Measurements from ENCODE around the gene RCN1. TPM values are rescaled to one million over a fixed set of nuclear protein-coding genes. Genes with fewer than 3 reads are reported as not detected.
"Not testable (repeated sequence)": the region's sequence is repeated elsewhere in the genome, so short reads cannot be mapped to it uniquely, and the experiment has no call there.

RCN1 gene
- total RNA-seq, 4 donors from 2014 or later = 20.3 to 40.0 (median 29.4) TPM

DNA sequence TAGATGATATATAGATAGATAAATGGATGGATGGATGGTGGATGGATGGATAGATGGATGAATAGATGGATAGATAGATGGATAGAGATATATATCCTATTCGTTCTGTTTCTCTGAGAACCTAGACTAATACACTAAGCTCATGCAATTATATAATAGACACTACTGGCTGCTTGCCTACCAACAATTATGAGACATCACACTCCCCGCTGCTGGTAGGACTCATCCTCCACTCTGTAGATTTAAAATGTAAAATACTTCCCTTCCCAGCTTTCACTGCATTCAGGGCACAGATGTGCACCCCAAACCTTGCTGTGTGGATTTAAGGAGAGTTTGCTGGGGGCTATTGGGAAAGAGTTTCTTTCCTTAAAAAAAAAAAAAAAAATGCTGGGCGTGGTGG, 28.3 kb upstream of the RCN1 start:
- DNase-seq (ENCODE audit: low spot score in 2 of 2) = no peak
- H3K4me3 ChIP-seq (ENCODE audit: low read depth, poor library complexity, severe bottlenecking) = no peak overlapping the region
- WGBS, 2 donors = 77 to 86% methylated on average over 3 of the region's 3 CpGs
- no peak for TF ChIP-seq POLR2A (IDR thresholded peaks at IDR 0.05)
- TF ChIP-seq, protein P1, sequence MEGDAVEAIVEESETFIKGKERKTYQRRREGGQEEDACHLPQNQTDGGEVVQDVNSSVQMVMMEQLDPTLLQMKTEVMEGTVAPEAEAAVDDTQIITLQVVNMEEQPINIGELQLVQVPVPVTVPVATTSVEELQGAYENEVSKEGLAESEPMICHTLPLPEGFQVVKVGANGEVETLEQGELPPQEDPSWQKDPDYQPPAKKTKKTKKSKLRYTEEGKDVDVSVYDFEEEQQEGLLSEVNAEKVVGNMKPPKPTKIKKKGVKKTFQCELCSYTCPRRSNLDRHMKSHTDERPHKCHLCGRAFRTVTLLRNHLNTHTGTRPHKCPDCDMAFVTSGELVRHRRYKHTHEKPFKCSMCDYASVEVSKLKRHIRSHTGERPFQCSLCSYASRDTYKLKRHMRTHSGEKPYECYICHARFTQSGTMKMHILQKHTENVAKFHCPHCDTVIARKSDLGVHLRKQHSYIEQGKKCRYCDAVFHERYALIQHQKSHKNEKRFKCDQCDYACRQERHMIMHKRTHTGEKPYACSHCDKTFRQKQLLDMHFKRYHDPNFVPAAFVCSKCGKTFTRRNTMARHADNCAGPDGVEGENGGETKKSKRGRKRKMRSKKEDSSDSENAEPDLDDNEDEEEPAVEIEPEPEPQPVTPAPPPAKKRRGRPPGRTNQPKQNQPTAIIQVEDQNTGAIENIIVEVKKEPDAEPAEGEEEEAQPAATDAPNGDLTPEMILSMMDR (IDR thresholded peaks at IDR 0.05) = no peak
- intact Hi-C loops (cut with DNase I; ENCODE audit: low total_unique reads) = no loop called here

DNA sequence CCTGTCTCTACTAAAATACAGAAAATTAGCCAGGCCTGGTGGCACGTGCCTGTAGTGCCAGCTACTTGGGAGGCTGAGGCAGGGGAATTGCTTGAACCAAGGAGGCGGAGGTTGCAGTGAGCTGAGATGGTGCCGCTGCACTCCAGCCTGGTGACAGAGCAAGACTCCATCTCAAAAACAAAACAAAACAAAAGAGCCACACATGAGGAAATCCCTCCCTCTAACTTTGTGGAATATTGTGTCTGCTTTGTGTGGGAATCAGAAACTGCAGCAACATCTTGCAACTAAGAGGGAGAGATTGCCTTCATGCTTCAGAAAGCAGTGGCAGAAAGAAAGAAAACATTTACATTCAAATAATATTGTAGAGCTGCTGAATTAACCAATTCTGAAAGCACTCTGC, 27.8 kb upstream of the RCN1 start:
- H3K4me3 ChIP-seq (ENCODE audit: low read depth, poor library complexity, severe bottlenecking); intact Hi-C loops (cut with DNase I; ENCODE audit: low total_unique reads); DNase-seq (ENCODE audit: low spot score in 2 of 2): not testable (repeated sequence)
- 90 to 93% methylated on average over 3 of the region's 3 CpGs for WGBS, 2 donors

DNA sequence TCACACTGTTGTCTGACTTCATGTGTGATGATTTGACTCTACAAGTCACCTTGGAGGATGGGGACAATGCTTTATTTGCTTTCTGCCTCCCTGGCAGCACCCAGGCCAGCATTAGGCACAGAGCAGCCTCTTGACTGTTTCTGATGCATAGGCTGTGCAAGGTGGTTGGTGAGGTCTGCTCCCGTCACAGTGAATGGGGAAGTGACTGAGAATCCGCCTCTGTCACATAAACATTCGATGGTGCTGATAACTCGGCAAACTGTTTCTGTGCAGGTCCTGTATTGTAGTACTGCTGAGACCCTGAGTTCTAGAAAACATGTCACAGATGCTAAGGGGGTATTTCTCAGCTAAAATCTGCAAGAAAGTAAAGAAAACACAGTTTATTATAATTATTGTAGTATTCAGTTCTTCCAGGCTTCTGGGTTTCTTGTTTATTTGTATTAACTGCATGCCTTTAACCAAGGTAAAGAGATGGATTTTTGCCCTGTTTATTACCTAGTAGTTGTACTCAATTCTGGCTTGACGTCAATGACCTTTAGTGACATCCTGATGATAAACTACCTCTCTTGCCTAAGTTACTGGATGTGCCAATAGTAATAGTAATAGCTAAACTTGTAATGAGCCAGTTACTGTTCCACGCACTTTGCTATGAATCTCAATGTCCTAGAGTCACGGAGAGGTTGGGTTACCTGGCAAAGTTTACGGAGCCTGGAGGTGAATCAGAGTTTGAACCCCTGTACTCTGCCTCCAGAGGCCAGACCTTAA, 24.8 kb upstream of the RCN1 start:
- no peak for DNase-seq (ENCODE audit: low spot score in 2 of 2)
- H3K4me3 ChIP-seq (ENCODE audit: low read depth, poor library complexity, severe bottlenecking) = no peak overlapping the region
- TF ChIP-seq POLR2A (IDR thresholded peaks at IDR 0.05) = no peak
- TF ChIP-seq, protein P1 (IDR thresholded peaks at IDR 0.05) = no peak
- WGBS, 2 donors = 81 to 89% methylated on average over 8 of the region's 8 CpGs
- intact Hi-C loops (cut with DNase I; ENCODE audit: low total_unique reads) = no loop called here

DNA sequence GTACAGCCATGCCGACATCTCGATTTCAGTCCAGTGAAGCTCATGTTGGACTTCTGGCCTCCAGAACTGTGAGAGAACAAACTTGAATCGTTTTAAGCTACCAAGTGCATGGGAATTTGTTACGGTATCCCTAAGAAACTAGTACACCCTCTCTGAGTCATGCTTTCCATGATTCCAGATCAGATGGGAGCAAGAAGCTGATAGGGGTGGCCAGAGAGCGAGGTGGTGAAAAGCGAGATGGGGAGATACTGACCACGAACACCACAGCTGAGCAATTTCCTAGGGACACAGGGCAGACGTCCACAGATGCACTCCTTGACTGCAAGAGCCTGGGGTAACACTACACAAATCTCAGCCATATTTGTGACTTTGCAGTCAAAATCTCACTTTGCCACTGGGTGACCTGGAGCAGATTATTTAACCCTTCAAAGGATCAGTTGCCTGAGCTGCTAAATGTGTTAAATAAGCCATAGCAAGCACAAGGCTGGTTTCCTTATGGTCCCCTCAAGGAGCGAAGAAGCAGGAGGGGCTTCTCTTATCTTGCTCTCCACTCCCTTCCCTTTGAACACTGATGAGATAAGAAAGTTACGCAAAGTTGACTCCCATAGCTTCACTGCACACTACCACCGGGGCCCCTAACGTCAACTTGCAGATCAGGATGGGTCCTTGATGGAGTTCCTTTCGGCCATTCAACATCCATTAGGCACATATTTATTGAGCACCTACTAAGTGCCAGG, 22.6 kb upstream of the RCN1 start:
- TF ChIP-seq, protein P1 (IDR thresholded peaks at IDR 0.05) = no peak
- no peak for TF ChIP-seq POLR2A (IDR thresholded peaks at IDR 0.05)
- 78 to 83% methylated on average over 13 of the region's 13 CpGs for WGBS, 2 donors
- no peak for DNase-seq (ENCODE audit: low spot score in 2 of 2)
- no peak overlapping the region for H3K4me3 ChIP-seq (ENCODE audit: low read depth, poor library complexity, severe bottlenecking)
- intact Hi-C loops (cut with DNase I; ENCODE audit: low total_unique reads) = no loop called here

DNA sequence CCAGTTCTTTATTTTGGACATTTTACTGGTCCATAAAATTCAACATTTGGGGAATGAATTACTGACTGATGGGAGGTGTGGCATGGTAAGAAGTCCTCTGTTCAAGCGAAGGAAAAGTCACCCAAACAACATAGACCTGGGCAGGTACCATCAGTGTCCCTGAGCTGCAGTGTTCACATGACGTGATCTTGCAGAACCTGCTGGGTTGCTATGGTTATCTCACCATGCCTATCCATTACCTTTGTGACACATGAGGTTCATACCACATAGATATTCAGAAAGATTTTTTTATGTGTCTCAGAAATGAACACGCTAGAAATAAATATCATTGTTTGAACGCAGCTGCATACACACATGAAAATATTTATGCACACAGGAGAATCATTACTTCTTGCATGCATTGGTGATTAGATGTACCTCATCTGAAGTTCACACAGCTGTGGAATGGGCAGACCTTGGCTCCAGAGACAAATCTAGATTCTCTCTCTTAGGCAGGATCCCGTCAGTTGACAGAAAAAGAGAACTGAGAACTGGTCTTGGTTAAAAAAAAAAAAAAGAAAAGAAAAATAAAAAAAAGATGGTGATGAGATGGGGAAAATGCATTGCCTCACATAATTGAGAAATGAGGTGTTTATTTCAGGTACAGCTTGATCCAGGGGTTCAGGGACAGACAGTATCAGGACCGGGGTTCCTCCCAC, 21.4 kb upstream of the RCN1 start:
- no peak for DNase-seq (ENCODE audit: low spot score in 2 of 2)
- intact Hi-C loops (cut with DNase I; ENCODE audit: low total_unique reads) = no loop called here
- no peak for TF ChIP-seq POLR2A (IDR thresholded peaks at IDR 0.05)
- TF ChIP-seq, protein P1 (IDR thresholded peaks at IDR 0.05) = no peak
- no peak overlapping the region for H3K4me3 ChIP-seq (ENCODE audit: low read depth, poor library complexity, severe bottlenecking)
- WGBS, 2 donors = 52 to 67% methylated on average over 6 of the region's 6 CpGs

DNA sequence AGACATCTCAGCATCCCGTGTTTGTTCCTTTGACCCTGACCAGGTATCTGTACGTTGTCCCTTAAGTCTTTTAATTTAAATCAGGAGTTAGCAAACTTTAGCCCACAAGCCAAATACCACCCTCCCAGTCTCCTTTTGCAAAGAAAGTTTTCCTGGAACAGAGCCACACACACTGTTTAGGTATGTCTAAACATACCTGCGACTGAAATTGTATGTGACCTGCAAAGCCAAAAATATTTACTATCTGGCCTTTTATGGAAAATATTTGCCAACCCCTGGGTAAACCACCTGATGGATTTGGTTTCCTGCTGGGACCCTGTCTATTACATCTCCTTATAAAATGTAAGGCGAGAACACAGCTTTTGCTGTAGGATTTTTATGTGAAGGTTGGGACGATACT, 20.2 kb upstream of the RCN1 start:
- DNase-seq (ENCODE audit: low spot score in 2 of 2) = no peak
- TF ChIP-seq, protein P1 (IDR thresholded peaks at IDR 0.05) = no peak
- no peak for TF ChIP-seq POLR2A (IDR thresholded peaks at IDR 0.05)
- intact Hi-C loops (cut with DNase I; ENCODE audit: low total_unique reads) = no loop called here
- 57 to 59% methylated on average over 5 of the region's 5 CpGs for WGBS, 2 donors
- no peak overlapping the region for H3K4me3 ChIP-seq (ENCODE audit: low read depth, poor library complexity, severe bottlenecking)
